GM04504 (cell line): ENCODE measurements around the gene PRDM16.

Experiments used
- DNase-seq: peaks from one replicate; pipeline ENCODE4 v3.0.0-alpha.2; 2012; ENCODE audit warnings: low read depth

The PRDM16 gene

GRCh38 chr1:3141129-3141528 lies 72.1 kb downstream of the PRDM16 start:
- no peak for DNase-seq

GRCh38 chr1:3141836-3142235 lies 72.8 kb downstream of the PRDM16 start:
- no peak for DNase-seq

GRCh38 chr1:3142236-3142635 lies 73.2 kb downstream of the PRDM16 start:
- no peak for DNase-seq

GRCh38 chr1:3142751-3143150 lies 73.7 kb downstream of the PRDM16 start:
- no peak for DNase-seq

- no peak for DNase-seq
Measured at GRCh38 chr1:3145532-3146325, 76.7 kb downstream of the PRDM16 start.

- DNase-seq: no peak
Measured at GRCh38 chr1:3146458-3146857, 77.5 kb downstream of the PRDM16 start.

GRCh38 chr1:3146907-3147306 lies 77.9 kb downstream of the PRDM16 start:
- DNase-seq: no peak

- no peak for DNase-seq
Measured at GRCh38 chr1:3148171-3148570, 79.2 kb downstream of the PRDM16 start.

GRCh38 chr1:3149277-3149676 lies 80.3 kb downstream of the PRDM16 start:
- DNase-seq: no peak

- no peak for DNase-seq
Measured at GRCh38 chr1:3151456-3151855, 82.5 kb downstream of the PRDM16 start.

GRCh38 chr1:3152143-3152542 lies 83.1 kb downstream of the PRDM16 start:
- no peak for DNase-seq

GRCh38 chr1:3153197-3153596 lies 84.2 kb downstream of the PRDM16 start:
- DNase-seq: no peak

- no peak for DNase-seq
Measured at GRCh38 chr1:3153902-3154795, 85.1 kb downstream of the PRDM16 start.

GRCh38 chr1:3155056-3155925 lies 86.3 kb downstream of the PRDM16 start:
- no peak for DNase-seq

- no peak for DNase-seq
Measured at GRCh38 chr1:3155926-3156220, 86.9 kb downstream of the PRDM16 start.

GRCh38 chr1:3156936-3157335 lies 87.9 kb downstream of the PRDM16 start:
- DNase-seq: no peak

- DNase-seq: no peak
Measured at GRCh38 chr1:3158347-3158746, 89.3 kb downstream of the PRDM16 start.

- no peak for DNase-seq
Measured at GRCh38 chr1:3159121-3159520, 90.1 kb downstream of the PRDM16 start.

GRCh38 chr1:3159996-3160395 lies 91.0 kb downstream of the PRDM16 start:
- no peak for DNase-seq

GRCh38 chr1:3160647-3161145 lies 91.7 kb downstream of the PRDM16 start:
- DNase-seq: no peak

- DNase-seq: no peak
Measured at GRCh38 chr1:3161176-3161840, 92.3 kb downstream of the PRDM16 start.
